SK-N-SH treated with all-trans-retinoic acid at 6 μM for 48 hours (cell line): ENCODE results near the gene KDF1.

ENCODE experiments used
- ATAC-seq: fragments of 200-7000 bp; cut with Tn5 transposase; 3 replicates; pipeline ENCODE4 v1.9.1; 2020; ENCODE audit warnings: mild to moderate bottlenecking, moderate library complexity
- ARNTL ChIP-seq: fragments of 450-650 bp; formaldehyde crosslinking; IDR thresholded peaks from 2 replicates; pipeline ENCODE4 v1.5.0; 2020; ENCODE audit warnings: low read depth, mild to moderate bottlenecking, moderate library complexity, borderline replicate concordance
- BACH2 ChIP-seq: fragments of 250-450 bp; sonication (Bioruptor Pico); IDR thresholded peaks from 2 replicates; pipeline ENCODE4 v1.9.0; 2021; ENCODE audit warnings: mild to moderate bottlenecking, borderline replicate concordance
- CSDC2 ChIP-seq: fragments of 250-450 bp; sonication (Bioruptor Pico); IDR thresholded peaks from 2 replicates; pipeline ENCODE4 v1.5.0; 2020; ENCODE audit warnings: mild to moderate bottlenecking, moderate library complexity
- ESRRG ChIP-seq: fragments of 250-450 bp; sonication (Bioruptor Pico); IDR thresholded peaks from 2 replicates; pipeline ENCODE4 v1.6.1; 2021; ENCODE audit warnings: mild to moderate bottlenecking
- GLIS3 ChIP-seq: fragments of 250-450 bp; sonication (Bioruptor Pico); IDR thresholded peaks from 2 replicates; pipeline ENCODE4 v1.5.0; 2020; ENCODE audit warnings: mild to moderate bottlenecking, moderate library complexity
- ISL1 ChIP-seq: fragments of 250-450 bp; sonication (Bioruptor Pico); IDR thresholded peaks from 2 replicates; pipeline ENCODE4 v2.1.2; 2022; ENCODE audit warnings: mild to moderate bottlenecking, moderate library complexity
- OSR1 ChIP-seq: fragments of 250-450 bp; sonication (Bioruptor Pico); IDR thresholded peaks from 2 replicates; pipeline ENCODE4 v1.8.0; 2022; ENCODE audit warnings: moderate library complexity, mild to moderate bottlenecking, inconsistent platforms
- PPARA ChIP-seq: fragments of 250-450 bp; sonication (Bioruptor Pico); IDR thresholded peaks from 2 replicates; pipeline ENCODE4 v1.5.0; 2020; ENCODE audit warnings: mild to moderate bottlenecking, borderline replicate concordance
- RARB ChIP-seq: fragments of 250-450 bp; sonication (Bioruptor Pico); IDR thresholded peaks from 2 replicates; pipeline ENCODE4 v1.8.0; 2021; ENCODE audit warnings: mild to moderate bottlenecking, moderate library complexity
- SNAI2 ChIP-seq: fragments of 250-450 bp; sonication (Bioruptor Pico); IDR thresholded peaks from 2 replicates; pipeline ENCODE4 v1.5.0; 2020; ENCODE audit warnings: mild to moderate bottlenecking, moderate library complexity
- TOX ChIP-seq: fragments of 250-450 bp; sonication (Bioruptor Pico); IDR thresholded peaks from 2 replicates; pipeline ENCODE4 v1.8.0; 2021; ENCODE audit warnings: mild to moderate bottlenecking, moderate library complexity, borderline replicate concordance
- ZC3H10 ChIP-seq: fragments of 250-450 bp; sonication (Bioruptor Pico); IDR thresholded peaks from 2 replicates; pipeline ENCODE4 v1.5.1; 2021; ENCODE audit warnings: mild to moderate bottlenecking, moderate library complexity
- ZFP3 ChIP-seq: fragments of 250-450 bp; sonication (Bioruptor Pico); IDR thresholded peaks from 2 replicates; pipeline ENCODE4 v1.5.0; 2020; ENCODE audit warnings: mild to moderate bottlenecking, moderate library complexity
- ZFP30 ChIP-seq: fragments of 450-650 bp; formaldehyde crosslinking; IDR thresholded peaks from 2 replicates; pipeline ENCODE4 v1.5.0; 2022; ENCODE audit warnings: mild to moderate bottlenecking, moderate library complexity
- ZNF565 ChIP-seq: fragments of 450-650 bp; formaldehyde crosslinking; conservative IDR thresholded peaks from 2 replicates; pipeline ENCODE4 v1.5.0; 2020; ENCODE audit warnings: low read depth, mild to moderate bottlenecking, moderate library complexity
- ZNF70 ChIP-seq: fragments of 450-650 bp; formaldehyde crosslinking; IDR thresholded peaks from 2 replicates; pipeline ENCODE4 v1.5.0; 2020; ENCODE audit warnings: mild to moderate bottlenecking, moderate library complexity
- ZNF8 ChIP-seq: fragments of 450-650 bp; formaldehyde crosslinking; IDR thresholded peaks from 2 replicates; pipeline ENCODE4 v1.5.0; 2020; ENCODE audit warnings: mild to moderate bottlenecking, moderate library complexity
- TF ChIP-seq, protein P1 (sequence below): fragments of 250-450 bp; sonication (Bioruptor Pico); IDR thresholded peaks from 2 replicates; pipeline ENCODE4 v1.5.0; 2020; ENCODE audit warnings: mild to moderate bottlenecking, moderate library complexity
- TF ChIP-seq, protein P2 (sequence below): fragments of 250-450 bp; sonication (Bioruptor Pico); IDR thresholded peaks from 2 replicates; pipeline ENCODE4 v1.8.0; 2021; ENCODE audit warnings: low read depth, mild to moderate bottlenecking, moderate library complexity, borderline replicate concordance
- TF ChIP-seq, protein P3 (sequence below): fragments of 250-450 bp; sonication (Bioruptor Pico); IDR thresholded peaks from 2 replicates; pipeline ENCODE4 v1.8.0; 2020; ENCODE audit warnings: mild to moderate bottlenecking, moderate library complexity, borderline replicate concordance
- TF ChIP-seq, protein P4 (sequence below): fragments of 250-450 bp; sonication (Bioruptor Pico); IDR thresholded peaks from 2 replicates; pipeline ENCODE4 v1.5.1; 2020; ENCODE audit warnings: low read depth, mild to moderate bottlenecking, moderate library complexity
- TF ChIP-seq, protein P5 (sequence below): fragments of 250-450 bp; sonication (Bioruptor Pico); IDR thresholded peaks from 2 replicates; pipeline ENCODE4 v1.5.1; 2021; ENCODE audit warnings: mild to moderate bottlenecking, moderate library complexity

Gene KDF1

DNA sequence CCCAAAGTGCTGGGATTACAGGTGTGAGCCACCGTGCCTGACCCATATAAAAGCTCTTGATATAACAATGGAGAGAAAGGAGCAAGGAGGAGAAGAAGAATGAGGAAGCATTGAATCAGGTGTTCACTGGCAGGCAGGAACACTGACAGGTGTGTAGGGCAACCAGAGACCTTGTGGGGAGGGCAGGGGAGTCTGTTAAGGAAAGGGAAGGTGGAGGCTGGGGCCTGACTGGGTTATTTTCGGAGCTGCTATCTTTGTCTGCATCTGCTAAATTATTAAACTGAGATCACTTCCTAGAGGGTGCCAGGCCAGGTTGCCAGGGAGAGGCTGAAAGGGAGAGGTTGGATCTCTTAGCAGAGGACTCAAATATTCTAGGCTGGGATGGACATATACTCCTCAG lies 26.4 kb upstream of the KDF1 start:
- TF ChIP-seq, protein P1, sequence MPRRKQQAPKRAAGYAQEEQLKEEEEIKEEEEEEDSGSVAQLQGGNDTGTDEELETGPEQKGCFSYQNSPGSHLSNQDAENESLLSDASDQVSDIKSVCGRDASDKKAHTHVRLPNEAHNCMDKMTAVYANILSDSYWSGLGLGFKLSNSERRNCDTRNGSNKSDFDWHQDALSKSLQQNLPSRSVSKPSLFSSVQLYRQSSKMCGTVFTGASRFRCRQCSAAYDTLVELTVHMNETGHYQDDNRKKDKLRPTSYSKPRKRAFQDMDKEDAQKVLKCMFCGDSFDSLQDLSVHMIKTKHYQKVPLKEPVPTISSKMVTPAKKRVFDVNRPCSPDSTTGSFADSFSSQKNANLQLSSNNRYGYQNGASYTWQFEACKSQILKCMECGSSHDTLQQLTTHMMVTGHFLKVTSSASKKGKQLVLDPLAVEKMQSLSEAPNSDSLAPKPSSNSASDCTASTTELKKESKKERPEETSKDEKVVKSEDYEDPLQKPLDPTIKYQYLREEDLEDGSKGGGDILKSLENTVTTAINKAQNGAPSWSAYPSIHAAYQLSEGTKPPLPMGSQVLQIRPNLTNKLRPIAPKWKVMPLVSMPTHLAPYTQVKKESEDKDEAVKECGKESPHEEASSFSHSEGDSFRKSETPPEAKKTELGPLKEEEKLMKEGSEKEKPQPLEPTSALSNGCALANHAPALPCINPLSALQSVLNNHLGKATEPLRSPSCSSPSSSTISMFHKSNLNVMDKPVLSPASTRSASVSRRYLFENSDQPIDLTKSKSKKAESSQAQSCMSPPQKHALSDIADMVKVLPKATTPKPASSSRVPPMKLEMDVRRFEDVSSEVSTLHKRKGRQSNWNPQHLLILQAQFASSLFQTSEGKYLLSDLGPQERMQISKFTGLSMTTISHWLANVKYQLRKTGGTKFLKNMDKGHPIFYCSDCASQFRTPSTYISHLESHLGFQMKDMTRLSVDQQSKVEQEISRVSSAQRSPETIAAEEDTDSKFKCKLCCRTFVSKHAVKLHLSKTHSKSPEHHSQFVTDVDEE = no peak
- TF ChIP-seq, protein P2, sequence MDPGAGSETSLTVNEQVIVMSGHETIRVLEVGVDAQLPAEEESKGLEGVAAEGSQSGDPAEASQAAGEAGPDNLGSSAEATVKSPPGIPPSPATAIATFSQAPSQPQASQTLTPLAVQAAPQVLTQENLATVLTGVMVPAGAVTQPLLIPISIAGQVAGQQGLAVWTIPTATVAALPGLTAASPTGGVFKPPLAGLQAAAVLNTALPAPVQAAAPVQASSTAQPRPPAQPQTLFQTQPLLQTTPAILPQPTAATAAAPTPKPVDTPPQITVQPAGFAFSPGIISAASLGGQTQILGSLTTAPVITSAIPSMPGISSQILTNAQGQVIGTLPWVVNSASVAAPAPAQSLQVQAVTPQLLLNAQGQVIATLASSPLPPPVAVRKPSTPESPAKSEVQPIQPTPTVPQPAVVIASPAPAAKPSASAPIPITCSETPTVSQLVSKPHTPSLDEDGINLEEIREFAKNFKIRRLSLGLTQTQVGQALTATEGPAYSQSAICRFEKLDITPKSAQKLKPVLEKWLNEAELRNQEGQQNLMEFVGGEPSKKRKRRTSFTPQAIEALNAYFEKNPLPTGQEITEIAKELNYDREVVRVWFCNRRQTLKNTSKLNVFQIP = no peak
- no peak for TF ChIP-seq ZFP3 (CRISPR knock-in tag)
- no peak for TF ChIP-seq ZFP30
- no peak for TF ChIP-seq ZNF8 (CRISPR knock-in tag)
- TF ChIP-seq ISL1 = no peak
- no peak for TF ChIP-seq ESRRG (CRISPR knock-in tag)
- TF ChIP-seq SNAI2 (CRISPR knock-in tag) = no peak
- TF ChIP-seq ZNF70 = no peak
- TF ChIP-seq, protein P3, sequence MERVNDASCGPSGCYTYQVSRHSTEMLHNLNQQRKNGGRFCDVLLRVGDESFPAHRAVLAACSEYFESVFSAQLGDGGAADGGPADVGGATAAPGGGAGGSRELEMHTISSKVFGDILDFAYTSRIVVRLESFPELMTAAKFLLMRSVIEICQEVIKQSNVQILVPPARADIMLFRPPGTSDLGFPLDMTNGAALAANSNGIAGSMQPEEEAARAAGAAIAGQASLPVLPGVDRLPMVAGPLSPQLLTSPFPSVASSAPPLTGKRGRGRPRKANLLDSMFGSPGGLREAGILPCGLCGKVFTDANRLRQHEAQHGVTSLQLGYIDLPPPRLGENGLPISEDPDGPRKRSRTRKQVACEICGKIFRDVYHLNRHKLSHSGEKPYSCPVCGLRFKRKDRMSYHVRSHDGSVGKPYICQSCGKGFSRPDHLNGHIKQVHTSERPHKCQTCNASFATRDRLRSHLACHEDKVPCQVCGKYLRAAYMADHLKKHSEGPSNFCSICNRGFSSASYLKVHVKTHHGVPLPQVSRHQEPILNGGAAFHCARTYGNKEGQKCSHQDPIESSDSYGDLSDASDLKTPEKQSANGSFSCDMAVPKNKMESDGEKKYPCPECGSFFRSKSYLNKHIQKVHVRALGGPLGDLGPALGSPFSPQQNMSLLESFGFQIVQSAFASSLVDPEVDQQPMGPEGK (CRISPR knock-in tag) = no peak
- no peak for TF ChIP-seq ZC3H10 (CRISPR knock-in tag)
- TF ChIP-seq RARB (CRISPR knock-in tag) = no peak
- no peak for TF ChIP-seq ZNF565 (CRISPR knock-in tag)
- TF ChIP-seq CSDC2 (CRISPR knock-in tag) = no peak
- no peak for TF ChIP-seq BACH2 (CRISPR knock-in tag)
- no peak for TF ChIP-seq GLIS3
- no peak for TF ChIP-seq PPARA (CRISPR knock-in tag)
- no peak for TF ChIP-seq ARNTL
- TF ChIP-seq TOX (CRISPR knock-in tag) = no peak
- TF ChIP-seq OSR1 (CRISPR knock-in tag) = no peak
- no peak for ATAC-seq

DNA sequence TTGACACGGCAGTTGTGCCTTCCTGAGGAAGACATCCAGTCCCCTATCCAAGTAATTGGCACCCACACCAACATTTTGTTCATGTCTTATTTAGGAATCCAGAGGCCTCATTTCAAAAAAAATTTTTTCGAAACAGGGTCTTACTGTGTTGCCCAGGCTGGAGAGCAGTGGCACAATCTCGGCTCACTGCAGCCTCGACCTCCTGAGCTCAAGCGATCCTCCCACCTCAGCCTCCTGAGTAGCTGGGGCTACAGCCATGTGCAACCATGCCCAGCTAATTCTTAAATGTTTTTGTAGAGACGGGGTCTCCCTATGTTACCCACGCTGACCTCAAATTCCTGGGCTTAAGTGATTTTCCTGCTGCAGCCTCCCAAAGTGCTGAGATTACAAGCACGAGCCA lies 24.0 kb upstream of the KDF1 start:
- TF ChIP-seq ZNF70 = no peak
- TF ChIP-seq CSDC2 (CRISPR knock-in tag) = no peak
- TF ChIP-seq ESRRG (CRISPR knock-in tag) = no peak
- TF ChIP-seq BACH2 (CRISPR knock-in tag) = no peak
- TF ChIP-seq ISL1 = no peak
- TF ChIP-seq, protein P1 = no peak
- no peak for TF ChIP-seq GLIS3
- TF ChIP-seq RARB (CRISPR knock-in tag) = no peak
- no peak for ATAC-seq

DNA sequence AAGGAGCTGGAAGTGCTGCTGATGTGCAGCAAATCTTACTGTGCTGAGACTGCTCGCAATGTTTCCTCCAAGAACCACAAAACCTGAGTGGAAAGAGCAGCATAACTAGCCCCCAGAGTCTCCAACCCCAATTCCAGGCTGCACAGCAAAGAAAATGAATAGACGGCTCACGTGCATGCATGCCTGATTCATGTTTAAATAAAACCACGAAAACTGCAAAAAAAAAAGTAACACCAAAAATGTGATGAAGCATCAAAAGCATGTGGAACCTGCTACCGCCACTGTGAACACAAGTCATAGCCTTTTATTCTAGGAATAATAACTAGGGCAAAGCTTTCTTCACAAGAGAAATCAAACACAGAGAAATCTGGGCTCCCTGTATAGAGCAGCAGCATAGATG lies 23.6 kb upstream of the KDF1 start:
- TF ChIP-seq CSDC2 (CRISPR knock-in tag) (no peak), ZNF565 (CRISPR knock-in tag) (no peak), GLIS3 (no peak), ESRRG (CRISPR knock-in tag) (no peak), ZNF8 (CRISPR knock-in tag) (no peak), ZC3H10 (CRISPR knock-in tag) (no peak), SNAI2 (CRISPR knock-in tag) (no peak), ISL1 (no peak)
- TF ChIP-seq, protein P4, sequence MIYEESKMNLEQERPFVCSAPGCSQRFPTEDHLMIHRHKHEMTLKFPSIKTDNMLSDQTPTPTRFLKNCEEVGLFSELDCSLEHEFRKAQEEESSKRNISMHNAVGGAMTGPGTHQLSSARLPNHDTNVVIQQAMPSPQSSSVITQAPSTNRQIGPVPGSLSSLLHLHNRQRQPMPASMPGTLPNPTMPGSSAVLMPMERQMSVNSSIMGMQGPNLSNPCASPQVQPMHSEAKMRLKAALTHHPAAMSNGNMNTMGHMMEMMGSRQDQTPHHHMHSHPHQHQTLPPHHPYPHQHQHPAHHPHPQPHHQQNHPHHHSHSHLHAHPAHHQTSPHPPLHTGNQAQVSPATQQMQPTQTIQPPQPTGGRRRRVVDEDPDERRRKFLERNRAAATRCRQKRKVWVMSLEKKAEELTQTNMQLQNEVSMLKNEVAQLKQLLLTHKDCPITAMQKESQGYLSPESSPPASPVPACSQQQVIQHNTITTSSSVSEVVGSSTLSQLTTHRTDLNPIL (CRISPR knock-in tag) = no peak
- TF ChIP-seq, protein P5, sequence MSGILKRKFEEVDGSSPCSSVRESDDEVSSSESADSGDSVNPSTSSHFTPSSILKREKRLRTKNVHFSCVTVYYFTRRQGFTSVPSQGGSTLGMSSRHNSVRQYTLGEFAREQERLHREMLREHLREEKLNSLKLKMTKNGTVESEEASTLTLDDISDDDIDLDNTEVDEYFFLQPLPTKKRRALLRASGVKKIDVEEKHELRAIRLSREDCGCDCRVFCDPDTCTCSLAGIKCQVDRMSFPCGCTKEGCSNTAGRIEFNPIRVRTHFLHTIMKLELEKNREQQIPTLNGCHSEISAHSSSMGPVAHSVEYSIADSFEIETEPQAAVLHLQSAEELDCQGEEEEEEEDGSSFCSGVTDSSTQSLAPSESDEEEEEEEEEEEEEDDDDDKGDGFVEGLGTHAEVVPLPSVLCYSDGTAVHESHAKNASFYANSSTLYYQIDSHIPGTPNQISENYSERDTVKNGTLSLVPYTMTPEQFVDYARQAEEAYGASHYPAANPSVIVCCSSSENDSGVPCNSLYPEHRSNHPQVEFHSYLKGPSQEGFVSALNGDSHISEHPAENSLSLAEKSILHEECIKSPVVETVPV (CRISPR knock-in tag) = no peak
- no peak; the same call in 2 of the 3 replicates for ATAC-seq
